Stimulated activated CD4-positive, alpha-beta T cell treated with anti-CD3 and anti-CD28 coated beads, TNF-alpha, amount 100 ng/mL, for 1 hour (primary cell): Measurements from ENCODE around the gene MAGEB17.
"Not testable (repeated sequence)": the region's sequence is repeated elsewhere in the genome, so short reads cannot be mapped to it uniquely, and the experiment has no call there.

Source experiments
- DNase-seq, 3 donors: peaks; one replicate each; pipeline ENCODE4 v3.0.0-alpha.2; 2020; ENCODE audit warnings: low read depth in 3 of 3, low spot score in 1 of 3

The MAGEB17 gene, protein sequence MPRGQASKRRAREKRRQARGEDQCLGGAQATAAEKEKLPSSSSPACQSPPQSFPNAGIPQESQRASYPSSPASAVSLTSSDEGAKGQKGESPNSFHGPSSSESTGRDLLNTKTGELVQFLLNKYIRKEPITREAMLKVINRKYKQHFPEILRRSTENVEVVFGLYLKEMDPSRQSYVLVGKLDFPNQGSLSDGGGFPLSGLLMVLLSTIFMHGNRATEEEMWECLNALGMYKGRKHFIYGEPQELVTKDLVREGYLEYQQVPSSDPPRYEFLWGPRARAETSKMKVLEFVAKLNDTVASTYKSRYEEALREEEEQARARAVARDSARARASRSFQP

DNA sequence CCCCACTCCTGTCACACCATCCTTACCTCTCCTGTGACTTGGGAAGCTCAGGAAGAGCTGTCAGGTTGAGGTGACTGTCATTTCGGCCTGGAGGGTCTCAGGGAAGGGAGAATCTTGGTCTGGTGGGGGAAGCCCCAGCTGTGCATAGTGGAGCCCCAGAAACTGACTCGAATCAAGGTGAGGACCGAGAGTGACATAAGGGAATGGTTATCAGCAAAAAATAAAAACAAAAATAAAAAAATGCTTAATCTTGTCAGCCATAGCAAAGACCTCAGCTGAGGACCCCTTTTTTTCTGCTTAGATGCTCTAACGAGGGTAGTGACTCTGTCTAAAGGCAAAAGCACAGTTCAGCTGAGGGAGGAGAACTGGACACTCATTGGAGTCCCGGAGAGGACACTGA, at the start of gene MAGEB17:
MAGEB17 (plus strand) TSS at position 301 of the 400 bp plus-strand sequence. CDS start 2,902 bp downstream, outside the sequence.
- no peak for DNase-seq

DNA sequence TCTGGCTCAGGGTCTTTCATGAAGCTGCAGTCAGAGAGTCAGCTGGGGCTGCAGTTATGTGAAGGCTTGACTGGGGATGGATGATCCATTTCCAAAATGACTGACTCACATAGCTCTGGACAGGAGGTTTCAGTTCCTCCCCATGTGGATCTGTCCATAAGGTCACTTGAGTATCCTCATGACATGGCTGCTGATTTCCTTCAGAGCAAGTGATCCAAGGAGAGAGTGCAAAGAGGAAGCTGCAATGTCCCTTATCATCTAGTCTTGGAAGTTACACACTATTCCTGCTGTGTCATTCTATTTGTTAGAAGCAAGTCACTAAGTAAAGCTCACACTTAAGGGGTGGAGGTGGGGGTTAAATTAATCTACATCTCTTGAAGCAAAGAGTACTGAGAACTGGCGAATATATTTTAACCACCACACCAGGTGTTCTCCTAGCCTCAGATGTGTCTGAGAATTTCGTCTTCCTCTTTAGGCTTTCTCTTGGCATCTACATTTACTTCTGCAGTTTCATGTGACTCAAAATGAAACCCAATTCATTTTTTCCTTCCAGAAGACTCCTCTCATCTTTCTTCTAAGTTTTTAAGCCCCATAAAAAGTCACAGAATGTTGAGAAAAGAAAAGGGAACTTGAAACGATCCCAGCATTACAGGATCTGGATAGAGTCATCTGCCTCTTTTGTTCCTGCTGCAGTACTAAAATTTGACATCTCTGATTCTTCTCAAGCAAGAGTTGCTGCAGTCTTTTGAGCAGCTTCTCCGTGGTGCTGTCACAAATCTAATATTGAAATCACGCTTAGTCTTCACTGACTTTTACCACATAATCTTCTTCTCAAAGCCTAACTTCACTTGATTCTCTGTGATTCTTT, 47.7 kb upstream of the MAGEB17 start:
- no peak for DNase-seq

DNA sequence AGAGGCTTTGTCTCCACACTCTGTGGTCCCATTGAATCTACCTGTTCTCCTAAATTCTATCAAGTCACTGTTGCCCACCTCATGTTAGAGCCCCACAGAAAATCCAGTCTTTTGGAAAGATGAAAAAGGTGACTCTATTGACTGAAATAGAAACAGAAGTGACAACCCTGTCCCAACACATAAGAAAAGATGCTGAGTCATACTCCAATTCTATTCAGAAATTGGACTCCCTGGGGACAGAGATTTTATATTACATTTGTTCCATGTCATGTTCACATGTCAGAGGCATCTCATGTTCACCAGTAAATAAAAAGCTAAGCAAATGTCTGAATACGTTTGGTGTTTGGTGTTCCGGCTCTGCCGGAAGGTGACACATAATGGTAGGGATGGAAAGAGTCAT, 46.9 kb upstream of the MAGEB17 start:
- DNase-seq, result no peak

DNA sequence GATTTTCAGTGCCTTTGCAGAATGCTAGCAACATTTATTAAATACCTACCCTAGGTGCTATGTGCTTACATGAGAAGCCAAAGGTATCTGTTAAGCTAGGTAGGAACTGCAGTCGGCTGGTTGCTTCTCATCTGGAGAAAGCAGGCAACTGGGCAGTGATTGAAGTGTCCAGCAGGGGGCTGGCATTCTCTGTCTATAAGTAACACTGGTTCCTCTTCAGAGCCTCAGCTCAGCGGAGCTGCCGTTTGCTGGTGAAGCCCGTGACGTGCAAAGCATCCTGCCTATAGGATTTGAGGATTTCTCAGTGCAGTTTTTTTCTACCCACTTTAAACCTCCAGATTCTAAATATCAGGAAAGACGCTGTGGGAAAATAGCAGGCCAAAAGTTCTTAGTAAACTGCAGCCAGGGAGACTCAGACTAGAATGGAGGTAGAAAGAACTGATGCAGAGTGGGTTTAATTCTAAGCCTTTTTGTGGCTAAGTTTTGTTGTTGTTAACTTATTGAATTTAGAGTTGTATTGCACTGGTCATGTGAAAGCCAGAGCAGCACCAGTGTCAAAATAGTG, 44.0 kb upstream of the MAGEB17 start, which contains the start of gene GRPR:
GRPR (plus strand) TSS at position 344 of the 565 bp plus-strand sequence. CDS start 389 bp downstream, outside the sequence.
- DNase-seq, result peak in 2 of 3 donors; percentile 18 to 19

DNA sequence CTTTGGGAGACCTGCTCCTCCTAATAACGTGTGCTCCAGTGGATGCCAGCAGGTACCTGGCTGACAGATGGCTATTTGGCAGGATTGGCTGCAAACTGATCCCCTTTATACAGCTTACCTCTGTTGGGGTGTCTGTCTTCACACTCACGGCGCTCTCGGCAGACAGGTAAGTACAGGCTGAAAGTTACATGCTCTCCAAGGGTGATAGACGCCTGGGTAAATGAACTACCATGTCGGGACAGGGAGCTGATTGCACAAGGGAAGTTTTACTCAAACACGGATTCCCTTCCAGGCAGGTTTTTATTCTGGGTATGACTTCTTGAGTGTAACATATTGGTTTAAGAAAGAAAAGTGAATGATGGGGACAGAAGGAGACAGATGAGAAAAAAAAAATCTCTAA, 43.1 kb upstream of the MAGEB17 start:
- DNase-seq, result no peak

DNA sequence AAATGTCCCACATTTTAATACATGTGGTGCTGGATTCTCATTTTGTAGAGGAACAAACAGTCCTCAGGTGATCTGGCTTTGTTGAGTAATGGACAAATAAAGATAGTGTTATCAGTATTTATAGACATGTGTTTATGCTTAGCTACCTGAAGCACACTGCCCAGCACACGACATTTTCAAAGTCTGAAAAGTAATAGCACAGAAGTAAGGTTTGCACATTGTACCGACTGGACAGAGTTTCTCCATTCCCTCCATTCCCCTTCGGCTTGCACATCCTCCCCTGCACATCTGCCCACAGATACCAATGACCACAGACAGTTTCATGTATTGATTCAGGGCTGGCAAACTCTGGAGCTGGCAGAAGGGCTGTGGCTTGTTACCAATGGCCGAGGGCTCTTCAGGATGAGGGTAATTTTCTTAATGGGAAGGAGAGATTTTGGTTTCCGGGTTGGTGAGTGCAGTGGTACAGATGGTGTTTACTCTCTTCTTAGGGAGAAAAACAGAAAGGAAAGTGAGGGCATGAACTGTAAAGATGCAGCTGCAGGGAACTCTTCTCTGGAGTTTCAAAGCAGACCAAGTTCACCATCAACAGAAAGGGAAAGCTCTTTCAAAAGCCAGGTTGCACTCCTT, 41.6 kb upstream of the MAGEB17 start:
- no peak for DNase-seq

DNA sequence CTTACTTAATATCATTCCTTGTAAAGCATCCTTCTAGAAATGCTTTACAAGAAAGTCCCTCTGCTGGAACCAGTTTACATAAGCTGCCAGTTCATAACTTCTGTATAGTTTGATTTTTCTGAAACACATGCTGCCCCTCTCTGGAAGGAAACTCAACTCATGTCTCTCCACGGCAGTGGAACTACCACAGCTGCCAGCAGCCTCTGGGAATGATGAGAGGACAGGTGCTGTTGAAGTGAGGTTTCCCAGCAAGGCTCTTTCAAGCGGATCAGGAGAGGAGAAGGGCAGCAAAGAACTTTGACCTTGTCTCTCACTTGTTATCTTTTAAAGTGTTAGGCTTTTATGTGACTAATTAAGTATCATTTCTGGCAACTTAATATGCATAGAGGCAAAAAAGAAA, 36.6 kb upstream of the MAGEB17 start:
- DNase-seq, result no peak

DNA sequence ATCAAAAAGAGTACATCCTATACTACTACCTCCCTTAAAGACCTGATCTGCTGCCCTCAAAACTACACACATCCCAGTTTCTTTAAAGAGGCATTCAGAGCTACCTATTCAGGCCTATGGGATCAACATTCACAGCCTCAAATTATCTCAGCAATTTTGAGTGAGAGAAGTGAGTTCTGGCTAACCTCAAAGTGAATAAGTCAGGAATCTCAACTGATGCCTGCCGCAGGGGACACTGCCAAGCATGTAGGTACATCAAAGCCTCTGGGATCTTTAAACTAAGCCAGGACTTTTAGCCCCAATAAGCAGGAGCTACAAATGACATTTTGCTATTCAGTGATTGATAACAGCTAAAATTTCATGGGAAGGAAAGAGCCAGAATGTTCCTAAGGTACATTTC, 32.3 kb upstream of the MAGEB17 start:
- no peak for DNase-seq

DNA sequence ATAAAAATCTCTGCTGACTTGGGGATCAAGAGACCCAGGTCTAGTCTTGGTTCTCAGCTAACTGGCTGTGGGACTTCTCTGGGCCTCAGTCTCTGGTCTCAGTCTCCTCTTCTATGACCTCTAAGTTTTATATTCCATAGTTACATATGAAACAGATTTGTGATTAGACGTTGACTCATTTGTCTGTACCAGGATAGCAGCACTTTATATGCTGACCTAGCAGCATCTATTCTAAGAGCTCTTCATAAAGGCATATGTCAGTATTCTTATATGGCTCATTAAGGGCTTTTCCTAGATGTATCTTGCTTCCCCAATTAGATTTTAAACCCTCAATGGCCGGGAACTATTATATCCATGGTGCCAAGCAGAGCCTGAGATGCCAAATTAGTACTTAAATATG, 31.2 kb upstream of the MAGEB17 start:
- no peak for DNase-seq

DNA sequence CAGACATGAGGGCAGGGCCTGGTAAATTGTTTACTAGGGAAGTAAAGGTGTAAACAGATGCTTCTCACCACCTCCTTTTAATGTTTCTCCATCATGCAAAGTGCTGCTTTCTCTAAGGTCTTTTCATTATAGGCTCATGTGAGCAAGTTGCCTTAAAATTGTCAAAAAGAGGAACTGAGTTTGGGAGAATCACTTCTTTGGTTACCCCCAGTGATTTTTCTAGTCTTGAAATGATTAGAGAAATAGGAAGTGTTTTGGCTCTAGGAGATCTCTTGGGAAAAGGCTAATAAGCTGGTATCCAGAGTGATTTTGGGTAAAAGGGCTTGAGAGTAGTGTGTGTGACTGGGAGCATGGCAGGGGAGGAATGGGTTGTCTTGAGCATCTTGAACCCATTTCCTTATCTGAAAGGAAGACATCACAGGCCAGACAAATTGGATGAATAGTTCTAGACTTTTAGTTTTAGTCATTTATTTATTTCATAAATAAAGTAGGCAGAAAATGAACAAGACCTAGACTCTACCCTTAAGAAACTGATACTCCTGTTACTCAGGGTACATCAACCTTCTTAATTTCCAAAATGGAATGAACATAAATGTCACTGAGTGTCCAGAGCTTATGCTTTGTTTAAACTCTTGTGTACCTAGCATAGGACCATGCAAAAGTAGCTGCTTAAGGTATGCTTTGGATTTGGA, 29.7 kb upstream of the MAGEB17 start:
- no peak for DNase-seq

DNA sequence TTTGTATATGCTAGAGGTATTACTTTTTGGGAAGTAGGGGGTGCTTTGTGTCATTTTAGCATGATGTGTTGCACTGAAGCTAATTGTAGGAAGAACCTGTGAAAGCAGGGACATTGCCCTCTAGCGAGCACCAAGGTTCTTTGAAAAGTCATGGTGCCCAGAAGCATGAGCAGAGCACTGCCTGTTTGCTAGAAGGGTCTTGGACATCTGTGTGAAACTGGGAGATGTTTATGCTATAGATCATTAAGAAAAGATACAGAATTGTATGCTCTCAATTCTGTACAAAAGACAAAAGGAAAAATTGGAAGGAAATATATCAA, 29.2 kb upstream of the MAGEB17 start:
- DNase-seq, result no peak

DNA sequence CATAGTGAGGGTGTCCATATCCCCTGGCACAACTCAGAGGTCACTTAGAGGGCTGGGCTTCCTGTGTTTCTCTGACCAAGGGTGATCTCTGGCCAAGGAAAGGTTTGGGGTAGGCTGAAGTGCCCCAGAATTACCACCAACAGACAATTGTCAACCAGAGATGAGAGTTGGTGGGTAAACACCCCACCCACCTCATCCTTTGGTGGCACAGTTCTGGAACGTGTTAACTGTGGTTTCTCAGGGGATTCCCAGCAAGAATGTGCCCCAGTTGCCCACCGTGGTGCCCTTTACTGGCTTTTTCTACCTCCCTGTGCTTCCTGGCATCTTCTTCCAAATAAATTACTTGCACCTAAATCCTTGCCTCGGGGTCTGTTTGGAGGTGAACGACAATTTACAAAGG, 26.8 kb upstream of the MAGEB17 start:
- DNase-seq, result no peak

DNA sequence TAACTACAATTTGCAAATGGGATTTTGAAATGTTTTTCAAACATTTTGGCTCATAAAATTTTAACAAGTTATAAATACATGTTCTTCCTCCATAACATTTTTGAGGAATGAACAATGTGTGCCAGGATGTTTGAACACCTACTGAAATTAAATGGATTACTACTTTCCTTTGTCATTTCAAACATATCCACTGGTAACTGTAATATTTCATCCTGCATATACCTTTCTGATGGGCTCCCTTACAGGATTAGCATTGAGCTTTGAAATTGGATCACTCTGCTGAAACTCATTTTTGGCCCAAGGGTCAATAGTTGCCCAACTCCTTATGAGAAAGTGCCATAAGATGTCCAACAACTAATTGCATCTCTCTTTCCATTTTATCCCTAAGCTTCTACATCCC, 26.3 kb upstream of the MAGEB17 start:
- no peak for DNase-seq

DNA sequence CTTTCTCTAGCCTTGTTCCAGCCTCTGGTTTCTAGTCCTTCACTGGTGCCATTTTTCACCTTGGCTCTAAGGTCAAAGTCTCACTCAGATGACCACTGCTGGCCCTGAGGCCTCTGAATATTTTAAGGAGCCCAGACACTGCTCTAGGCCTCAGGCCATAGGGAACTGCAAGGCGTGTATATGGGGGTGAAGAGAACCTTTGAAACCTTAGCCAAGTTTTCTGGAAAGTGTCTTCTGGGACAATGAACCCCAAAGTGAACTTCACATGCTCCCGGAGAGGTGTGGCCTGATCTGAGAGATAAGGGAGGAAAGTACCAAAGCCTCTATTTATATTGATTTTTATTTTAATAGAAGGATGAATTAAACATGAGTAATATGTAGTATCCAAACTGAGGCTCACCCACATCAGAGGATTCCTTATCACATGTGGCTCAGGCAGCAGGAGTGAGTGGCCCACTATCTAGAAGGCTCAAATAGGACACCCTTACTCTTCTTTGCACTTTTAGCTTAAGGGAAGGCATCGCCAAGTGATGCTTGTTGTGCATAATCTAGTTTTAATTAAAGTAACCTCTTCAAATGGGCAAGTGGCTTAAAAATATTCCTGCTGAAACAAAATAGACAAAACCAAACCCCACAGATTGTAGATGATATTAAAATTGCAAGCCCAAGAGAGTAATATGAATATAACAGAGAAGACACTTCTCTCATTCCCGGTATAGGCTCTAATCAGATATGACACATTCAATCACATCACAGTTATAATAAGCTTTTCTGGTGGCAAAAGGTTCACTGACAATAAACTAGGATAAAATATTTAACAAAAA, 25.6 kb upstream of the MAGEB17 start:
- DNase-seq, result no peak

DNA sequence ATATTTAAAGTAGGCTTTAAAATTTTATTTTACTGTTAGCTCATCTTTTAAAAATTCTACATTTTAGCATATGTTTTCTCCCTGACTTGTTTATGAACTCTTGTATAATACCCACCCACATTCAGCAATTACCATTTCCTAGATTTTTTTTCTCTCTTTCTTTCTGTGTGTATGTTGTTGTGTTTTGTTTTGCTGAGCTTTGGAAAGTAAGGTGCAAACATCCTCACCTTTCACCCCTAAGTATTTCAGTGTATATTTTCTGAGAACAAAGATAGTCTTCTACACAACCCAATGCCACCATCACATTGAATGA, 25.1 kb upstream of the MAGEB17 start:
- no peak for DNase-seq

DNA sequence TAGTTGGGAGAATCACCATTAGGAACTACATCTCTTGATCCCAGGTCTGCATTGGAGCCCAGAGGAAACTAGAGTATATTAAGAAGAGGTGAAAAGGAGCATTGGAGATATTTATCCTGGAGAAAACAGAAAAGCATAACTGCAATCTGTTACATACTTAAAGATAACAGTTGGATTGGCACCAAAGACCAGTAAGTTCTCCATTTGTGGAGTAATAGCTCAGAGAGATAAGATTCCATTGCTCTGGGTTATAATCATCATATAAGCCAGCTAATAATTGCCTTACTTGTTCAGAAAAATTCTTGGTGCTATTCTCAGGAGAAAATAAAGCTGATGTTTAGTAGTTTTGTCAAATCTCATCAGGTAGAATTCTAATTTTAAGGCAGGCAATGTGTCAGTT, 23.3 kb upstream of the MAGEB17 start:
- no peak for DNase-seq

DNA sequence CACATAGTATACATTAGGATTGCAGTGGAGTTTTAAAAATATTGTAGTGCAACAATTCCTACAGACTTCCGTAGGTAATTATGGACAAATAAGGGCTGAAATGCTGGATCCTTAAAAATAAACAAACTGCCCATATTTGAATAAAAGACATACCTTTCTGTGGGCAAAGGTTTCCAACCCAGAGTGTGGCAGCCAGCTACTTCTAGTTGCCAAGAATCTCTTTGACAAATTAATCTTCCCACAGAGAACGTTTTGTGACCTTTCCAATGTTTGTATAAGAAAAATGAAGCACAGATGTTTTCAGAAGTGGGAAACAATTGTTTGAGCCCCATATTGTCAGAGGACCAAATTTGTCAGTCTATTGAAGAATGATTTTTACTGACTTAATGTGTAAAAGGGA, 22.9 kb upstream of the MAGEB17 start:
- no peak for DNase-seq

DNA sequence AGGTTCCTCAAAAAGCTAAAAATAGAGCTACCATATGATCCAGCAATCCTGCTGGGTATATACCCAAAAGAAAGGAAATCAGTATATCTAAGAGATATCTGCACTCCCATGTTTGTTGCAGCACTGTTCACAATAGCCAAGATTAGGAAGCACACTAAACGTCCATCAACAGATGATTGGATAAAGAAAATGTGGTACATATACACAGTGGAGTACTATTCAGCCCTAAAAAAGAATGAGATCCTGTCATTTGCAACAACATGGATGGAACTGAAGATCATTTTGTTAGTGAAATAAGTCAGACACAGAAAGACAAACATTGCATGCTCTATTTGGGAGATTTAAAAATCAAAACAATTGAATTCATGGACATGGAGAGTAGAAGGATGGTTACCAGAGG, 22.2 kb upstream of the MAGEB17 start:
- DNase-seq, result not testable (repeated sequence)

DNA sequence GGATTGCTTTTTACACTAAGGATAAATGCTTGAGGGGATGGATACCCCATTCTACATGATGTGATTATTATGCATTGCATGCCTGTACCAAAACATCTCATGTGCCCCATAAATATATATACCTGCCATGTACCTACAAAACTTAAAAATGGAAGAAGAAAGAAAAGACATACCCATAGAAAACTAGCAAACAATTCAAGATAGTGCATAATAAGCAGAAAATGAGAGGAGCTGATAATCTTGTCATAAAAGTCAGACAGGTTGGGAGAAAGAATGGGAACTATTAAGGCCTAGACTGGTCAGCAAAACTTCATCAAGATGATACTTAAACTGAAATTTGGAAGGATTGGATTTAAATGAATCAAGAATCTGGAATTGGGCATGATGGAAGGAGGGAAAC, 21.6 kb upstream of the MAGEB17 start:
- no peak for DNase-seq

DNA sequence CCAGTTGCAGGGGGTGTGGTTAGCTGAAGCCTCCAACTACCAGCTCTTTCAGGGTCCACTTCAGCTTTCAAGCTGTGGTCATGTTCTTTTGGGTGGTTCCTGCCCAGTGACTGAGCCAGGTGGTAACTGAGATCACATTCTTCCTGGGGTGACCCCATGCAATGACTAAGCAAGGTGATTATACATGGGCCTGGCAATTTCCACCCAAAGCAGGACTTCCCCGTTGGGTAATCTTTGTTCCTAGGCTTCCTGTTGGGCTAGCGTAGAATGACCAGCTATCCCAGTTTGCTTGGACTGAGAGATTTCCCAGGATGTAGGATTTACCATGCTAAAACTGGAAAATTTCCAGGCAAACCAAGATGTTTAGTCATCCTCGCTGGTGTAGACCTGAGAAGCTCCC, 18.4 kb upstream of the MAGEB17 start:
- DNase-seq, result no peak
